SK-N-SH treated with all-trans-retinoic acid at 6 μM for 48 hours (cell line): ENCODE data around the gene EBF3.

ENCODE experiments used
- ATAC-seq: fragments of 200-7000 bp; cut with Tn5 transposase; 3 replicates; pipeline ENCODE4 v1.9.1; 2020; ENCODE audit warnings: mild to moderate bottlenecking, moderate library complexity
- CSDC2 ChIP-seq: fragments of 250-450 bp; sonication (Bioruptor Pico); IDR thresholded peaks from 2 replicates; pipeline ENCODE4 v1.5.0; 2020; ENCODE audit warnings: mild to moderate bottlenecking, moderate library complexity
- CSRNP3 ChIP-seq: fragments of 250-450 bp; sonication (Bioruptor Pico); IDR thresholded peaks from 2 replicates; pipeline ENCODE4 v1.5.1; 2021; ENCODE audit warnings: mild to moderate bottlenecking, moderate library complexity
- GLIS3 ChIP-seq: fragments of 250-450 bp; sonication (Bioruptor Pico); IDR thresholded peaks from 2 replicates; pipeline ENCODE4 v1.5.0; 2020; ENCODE audit warnings: mild to moderate bottlenecking, moderate library complexity
- ISL1 ChIP-seq: fragments of 250-450 bp; sonication (Bioruptor Pico); IDR thresholded peaks from 2 replicates; pipeline ENCODE4 v2.1.2; 2022; ENCODE audit warnings: mild to moderate bottlenecking, moderate library complexity
- OSR1 ChIP-seq: fragments of 250-450 bp; sonication (Bioruptor Pico); IDR thresholded peaks from 2 replicates; pipeline ENCODE4 v1.8.0; 2022; ENCODE audit warnings: moderate library complexity, mild to moderate bottlenecking, inconsistent platforms
- POU6F1 ChIP-seq: fragments of 250-450 bp; sonication (Bioruptor Pico); IDR thresholded peaks from 2 replicates; pipeline ENCODE4 v1.8.0; 2021; ENCODE audit warnings: low read depth, mild to moderate bottlenecking, moderate library complexity, borderline replicate concordance
- RARB ChIP-seq: fragments of 250-450 bp; sonication (Bioruptor Pico); IDR thresholded peaks from 2 replicates; pipeline ENCODE4 v1.8.0; 2021; ENCODE audit warnings: mild to moderate bottlenecking, moderate library complexity
- TCF4 ChIP-seq: fragments of 250-450 bp; sonication (Bioruptor Pico); IDR thresholded peaks from 2 replicates; pipeline ENCODE4 v1.8.0; 2021; ENCODE audit warnings: mild to moderate bottlenecking, moderate library complexity, borderline replicate concordance
- TSHZ2 ChIP-seq: fragments of 250-450 bp; sonication (Bioruptor Pico); IDR thresholded peaks from 2 replicates; pipeline ENCODE4 v1.5.0; 2020; ENCODE audit warnings: mild to moderate bottlenecking, moderate library complexity
- ZFP3 ChIP-seq: fragments of 250-450 bp; sonication (Bioruptor Pico); IDR thresholded peaks from 2 replicates; pipeline ENCODE4 v1.5.0; 2020; ENCODE audit warnings: mild to moderate bottlenecking, moderate library complexity
- ZFP30 ChIP-seq: fragments of 450-650 bp; formaldehyde crosslinking; IDR thresholded peaks from 2 replicates; pipeline ENCODE4 v1.5.0; 2022; ENCODE audit warnings: mild to moderate bottlenecking, moderate library complexity
- ZNF70 ChIP-seq: fragments of 450-650 bp; formaldehyde crosslinking; IDR thresholded peaks from 2 replicates; pipeline ENCODE4 v1.5.0; 2020; ENCODE audit warnings: mild to moderate bottlenecking, moderate library complexity
- ZNF8 ChIP-seq: fragments of 450-650 bp; formaldehyde crosslinking; IDR thresholded peaks from 2 replicates; pipeline ENCODE4 v1.5.0; 2020; ENCODE audit warnings: mild to moderate bottlenecking, moderate library complexity
- TF ChIP-seq, protein P1 (sequence below): fragments of 250-450 bp; sonication (Bioruptor Pico); IDR thresholded peaks from 2 replicates; pipeline ENCODE4 v1.5.1; 2020; ENCODE audit warnings: low read depth, mild to moderate bottlenecking, moderate library complexity
- TF ChIP-seq, protein P2 (sequence below): fragments of 250-450 bp; sonication (Bioruptor Pico); IDR thresholded peaks from 2 replicates; pipeline ENCODE4 v1.8.0; 2020; ENCODE audit warnings: mild to moderate bottlenecking, moderate library complexity, borderline replicate concordance

EBF3 gene

DNA sequence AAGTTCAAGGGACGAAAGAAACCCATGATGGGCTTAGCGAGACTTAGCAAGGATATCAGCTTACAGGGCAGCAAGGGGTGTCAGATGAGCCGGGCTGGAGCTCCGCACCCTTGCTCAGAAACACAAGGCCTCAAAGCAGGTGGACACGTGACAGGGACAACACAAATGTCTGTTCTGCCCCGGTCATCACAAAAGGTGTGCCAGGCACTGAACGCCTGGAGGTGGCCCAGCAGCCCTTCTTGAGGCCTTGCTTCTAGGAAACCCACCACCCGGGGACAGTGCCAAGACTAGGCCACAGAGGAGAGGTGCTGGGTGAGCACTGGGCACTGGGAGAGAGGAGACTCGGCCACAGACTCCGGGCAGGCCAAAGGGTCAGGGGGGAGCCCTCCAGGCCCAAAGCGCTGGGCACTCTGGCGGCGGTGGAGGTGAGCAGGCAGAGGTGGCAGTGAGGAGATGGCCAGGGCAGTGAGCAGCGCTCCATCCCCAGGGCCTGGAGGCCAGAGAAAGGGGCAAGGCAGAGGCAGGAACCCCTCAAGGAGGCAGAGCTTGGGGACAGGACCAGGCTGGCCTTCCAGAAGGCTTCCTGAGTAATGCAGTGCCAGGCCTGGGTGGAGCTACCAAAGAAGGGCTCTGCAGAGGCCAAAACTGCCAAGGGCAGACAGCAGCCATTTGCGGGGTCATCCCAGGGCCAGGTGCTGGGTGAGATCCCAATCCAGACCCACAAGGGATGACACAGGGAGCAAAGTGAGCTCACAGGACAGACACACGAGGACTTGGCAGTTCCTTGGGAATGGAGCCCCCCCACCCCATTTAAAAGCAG is 22.7 kb downstream of the EBF3 start:
- no peak for ATAC-seq
- TF ChIP-seq ISL1 (CRISPR knock-in tag) = no peak
- TF ChIP-seq, protein P1, sequence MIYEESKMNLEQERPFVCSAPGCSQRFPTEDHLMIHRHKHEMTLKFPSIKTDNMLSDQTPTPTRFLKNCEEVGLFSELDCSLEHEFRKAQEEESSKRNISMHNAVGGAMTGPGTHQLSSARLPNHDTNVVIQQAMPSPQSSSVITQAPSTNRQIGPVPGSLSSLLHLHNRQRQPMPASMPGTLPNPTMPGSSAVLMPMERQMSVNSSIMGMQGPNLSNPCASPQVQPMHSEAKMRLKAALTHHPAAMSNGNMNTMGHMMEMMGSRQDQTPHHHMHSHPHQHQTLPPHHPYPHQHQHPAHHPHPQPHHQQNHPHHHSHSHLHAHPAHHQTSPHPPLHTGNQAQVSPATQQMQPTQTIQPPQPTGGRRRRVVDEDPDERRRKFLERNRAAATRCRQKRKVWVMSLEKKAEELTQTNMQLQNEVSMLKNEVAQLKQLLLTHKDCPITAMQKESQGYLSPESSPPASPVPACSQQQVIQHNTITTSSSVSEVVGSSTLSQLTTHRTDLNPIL = no peak

DNA sequence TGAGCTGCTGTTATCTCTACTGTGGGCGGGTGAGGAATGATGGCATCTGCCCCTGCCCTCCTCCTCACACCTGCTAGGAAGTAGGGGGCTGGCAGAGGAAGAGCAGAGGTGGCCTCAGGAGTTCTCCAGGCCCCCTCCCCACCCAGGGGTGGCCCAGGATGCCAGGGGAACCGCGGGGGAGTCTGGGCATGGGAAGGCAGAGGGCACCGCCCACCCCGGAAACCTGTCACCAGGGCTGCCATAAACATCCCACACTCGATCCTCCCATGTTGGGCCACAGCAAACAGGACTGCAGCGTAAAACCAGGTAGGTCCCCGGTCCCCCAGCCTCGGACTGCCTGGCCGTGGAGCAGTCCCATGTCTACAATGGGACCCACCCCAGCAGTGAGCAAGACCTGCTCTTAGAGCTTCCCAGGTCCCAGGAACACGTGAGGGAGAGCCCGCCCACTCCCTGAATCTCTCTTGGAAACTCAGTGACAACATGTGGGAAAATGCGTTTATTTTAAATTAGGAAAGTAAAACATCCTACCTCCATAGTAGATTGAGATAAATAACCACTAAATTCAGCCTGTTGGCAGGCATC is 23.4 kb downstream of the EBF3 start:
- ATAC-seq = no peak
- TF ChIP-seq GLIS3 (no peak), ZNF8 (CRISPR knock-in tag) (no peak), TSHZ2 (no peak), ZFP3 (CRISPR knock-in tag) (no peak)
- TF ChIP-seq, protein P2, sequence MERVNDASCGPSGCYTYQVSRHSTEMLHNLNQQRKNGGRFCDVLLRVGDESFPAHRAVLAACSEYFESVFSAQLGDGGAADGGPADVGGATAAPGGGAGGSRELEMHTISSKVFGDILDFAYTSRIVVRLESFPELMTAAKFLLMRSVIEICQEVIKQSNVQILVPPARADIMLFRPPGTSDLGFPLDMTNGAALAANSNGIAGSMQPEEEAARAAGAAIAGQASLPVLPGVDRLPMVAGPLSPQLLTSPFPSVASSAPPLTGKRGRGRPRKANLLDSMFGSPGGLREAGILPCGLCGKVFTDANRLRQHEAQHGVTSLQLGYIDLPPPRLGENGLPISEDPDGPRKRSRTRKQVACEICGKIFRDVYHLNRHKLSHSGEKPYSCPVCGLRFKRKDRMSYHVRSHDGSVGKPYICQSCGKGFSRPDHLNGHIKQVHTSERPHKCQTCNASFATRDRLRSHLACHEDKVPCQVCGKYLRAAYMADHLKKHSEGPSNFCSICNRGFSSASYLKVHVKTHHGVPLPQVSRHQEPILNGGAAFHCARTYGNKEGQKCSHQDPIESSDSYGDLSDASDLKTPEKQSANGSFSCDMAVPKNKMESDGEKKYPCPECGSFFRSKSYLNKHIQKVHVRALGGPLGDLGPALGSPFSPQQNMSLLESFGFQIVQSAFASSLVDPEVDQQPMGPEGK (CRISPR knock-in tag) = no peak

DNA sequence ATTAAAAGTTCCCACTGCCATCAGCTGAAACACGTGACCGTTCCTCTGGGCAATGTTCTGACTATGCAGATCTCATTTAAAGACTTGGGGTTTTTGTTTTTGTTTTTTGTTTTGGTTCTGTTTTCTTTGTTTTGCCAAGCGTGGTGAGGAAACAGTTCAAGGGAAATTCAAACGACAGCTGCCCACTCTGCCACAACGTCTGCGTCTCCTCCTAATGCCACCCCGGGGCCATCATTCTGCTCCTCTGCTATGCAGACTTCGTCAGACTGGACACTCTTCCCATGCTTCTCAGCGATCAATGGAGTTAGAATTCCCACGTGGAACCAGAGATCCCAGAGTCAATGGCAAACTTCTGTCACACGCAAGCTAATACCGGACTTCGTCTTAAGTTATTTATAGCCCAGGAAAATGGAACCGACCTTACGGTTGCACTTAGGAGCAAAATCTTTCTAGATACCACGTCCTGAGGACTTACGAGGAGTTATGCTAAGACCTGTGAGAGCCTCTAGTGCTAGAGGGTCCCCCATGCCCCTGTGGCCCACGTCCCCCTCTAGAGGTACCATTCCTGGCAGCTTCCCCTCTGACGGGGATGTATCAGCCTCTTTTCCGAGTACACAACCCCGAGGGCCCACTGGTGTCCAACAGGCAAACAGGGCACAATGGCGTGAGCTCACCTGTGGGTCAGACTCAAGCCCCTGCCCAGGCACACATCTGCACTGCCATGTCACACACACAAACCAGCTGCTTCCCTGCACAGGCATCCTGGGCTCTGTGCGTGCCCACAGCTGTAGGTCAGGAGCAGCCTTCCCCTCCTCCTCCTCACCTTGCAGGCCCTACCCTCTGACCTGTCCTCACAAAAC is 24.4 kb downstream of the EBF3 start:
- TF ChIP-seq OSR1 (CRISPR knock-in tag) (no peak), TCF4 (CRISPR knock-in tag) (no peak), ZNF70 (CRISPR knock-in tag) (no peak), POU6F1 (CRISPR knock-in tag) (no peak), CSRNP3 (CRISPR knock-in tag) (no peak), TSHZ2 (no peak), CSDC2 (no peak), GLIS3 (no peak), ZFP30 (CRISPR knock-in tag) (no peak), RARB (CRISPR knock-in tag) (no peak)
- TF ChIP-seq, protein P1 = no peak
- TF ChIP-seq, protein P2 (CRISPR knock-in tag) = no peak
- ATAC-seq = no peak
